Thyroid gland (tissue), 4 donors: ENCODE results near the gene CA6. TPM values are rescaled to one million over a fixed set of nuclear protein-coding genes. Genes with fewer than 3 reads are reported as not detected.
A peak's percentile ranks its signal among the peaks of the same experiment; 100 is the strongest.
"Not testable (repeated sequence)": the region's sequence is repeated elsewhere in the genome, so short reads cannot be mapped to it uniquely, and the experiment has no call there.

ENCODE experiments used
- DNase-seq, 2 donors: peaks; one replicate each; pipeline ENCODE4 v3.0.0-alpha.2; 2019
- H3K27ac ChIP-seq, 3 donors: fragments of 200-600 bp; sonication (generic); 1 replicate in 2 of 3; 2 replicates in 1 of 3; pipeline ENCODE4 v1.5.1; 2016 to 2019; ENCODE audit warnings: mild to moderate bottlenecking in 1 of 3, moderate library complexity in 1 of 3
- H3K27me3 ChIP-seq: fragments of 200-600 bp; sonication (generic); one replicate; pipeline ENCODE4 v1.5.1; 2019
- H3K36me3 ChIP-seq, 2 donors: fragments of 200-600 bp; sonication (generic); one replicate each; pipeline ENCODE4 v1.5.1; 2016 to 2019
- H3K4me1 ChIP-seq, 2 donors: fragments of 200-600 bp; sonication (generic); one replicate each; pipeline ENCODE4 v1.5.1; 2017 to 2019
- H3K4me3 ChIP-seq, 3 donors: fragments of 200-600 bp; sonication (generic); replicated peaks in 1 of 3; 1 replicate in 2 of 3; 2 replicates in 1 of 3; pipeline ENCODE4 v1.5.1; 2016; ENCODE audit warnings: mild to moderate bottlenecking in 1 of 3
- H3K9me3 ChIP-seq: fragments of 200-600 bp; sonication (generic); one replicate; pipeline ENCODE4 v1.5.1; 2017
- POLR2A ChIP-seq, 2 donors: fragments of 450-650 bp; IDR thresholded peaks; one replicate each; pipeline ENCODE4 v1.6.1; 2017; ENCODE audit warnings: antibody characterized with exemption in 2 of 2, mild to moderate bottlenecking in 2 of 2, moderate library complexity in 1 of 2
- WGBS, 2 donors: methylation state at CpG; one replicate each; pipeline ENCODE4 v1.1.5; 2017; 5-methylcytosine and 5-hydroxymethylcytosine counted together
- intact Hi-C: fragments of 100-400 bp; cut with DNase I; formaldehyde crosslinking; loops from one replicate; pipeline ENCODE4 v1.15.1; 2023
- total RNA-seq, 4 donors: library from RNA; depleted of rRNA; stranded (reverse); fragments of >200 nt; gene quantifications; one replicate each; pipeline ENCODE4 v1.2.3, GENCODE V29; 2016
- TF ChIP-seq, protein P1 (sequence below), 6 experiments: fragments of 200-600 bp in 3 of 6; fragments of 450-650 bp in 3 of 6; sonication (generic) in 3 of 6; IDR thresholded peaks; one replicate each; pipeline ENCODE4 v1.5.1; 2016 to 2019; ENCODE audit warnings: antibody characterized with exemption in 6 of 6, mild to moderate bottlenecking in 2 of 6, inconsistent platforms in 1 of 6, moderate library complexity in 1 of 6

Gene CA6
- total RNA-seq, 4 donors from 2014 or later = not detected

DNA sequence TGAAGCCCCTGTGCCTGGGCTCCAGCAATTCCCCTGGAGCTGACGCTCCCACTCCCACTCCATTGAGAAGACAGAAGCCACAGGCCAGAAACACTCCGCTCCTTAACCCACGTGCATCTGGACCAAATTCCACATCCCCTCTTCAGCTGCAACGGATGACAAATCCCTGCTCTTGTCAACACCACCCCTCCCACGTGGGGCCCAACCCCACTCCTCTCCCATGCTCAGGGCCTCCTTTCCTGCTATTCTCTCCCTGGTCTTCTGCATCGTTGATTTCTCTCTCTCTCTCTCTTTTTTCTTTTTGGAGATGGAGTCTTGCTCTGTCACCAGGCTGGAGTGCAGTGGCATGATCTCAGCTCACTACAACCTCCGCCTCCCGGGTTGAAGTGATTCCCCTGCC, 18.3 kb downstream of the CA6 start:
- peaks cover 19 to 23% of the 10 kb centered on the region in 2 donors for H3K4me1 ChIP-seq
- intact Hi-C loops = no loop called here
- H3K27me3 ChIP-seq = no peaks in the 10 kb centered on the region
- TF ChIP-seq, protein P1, sequence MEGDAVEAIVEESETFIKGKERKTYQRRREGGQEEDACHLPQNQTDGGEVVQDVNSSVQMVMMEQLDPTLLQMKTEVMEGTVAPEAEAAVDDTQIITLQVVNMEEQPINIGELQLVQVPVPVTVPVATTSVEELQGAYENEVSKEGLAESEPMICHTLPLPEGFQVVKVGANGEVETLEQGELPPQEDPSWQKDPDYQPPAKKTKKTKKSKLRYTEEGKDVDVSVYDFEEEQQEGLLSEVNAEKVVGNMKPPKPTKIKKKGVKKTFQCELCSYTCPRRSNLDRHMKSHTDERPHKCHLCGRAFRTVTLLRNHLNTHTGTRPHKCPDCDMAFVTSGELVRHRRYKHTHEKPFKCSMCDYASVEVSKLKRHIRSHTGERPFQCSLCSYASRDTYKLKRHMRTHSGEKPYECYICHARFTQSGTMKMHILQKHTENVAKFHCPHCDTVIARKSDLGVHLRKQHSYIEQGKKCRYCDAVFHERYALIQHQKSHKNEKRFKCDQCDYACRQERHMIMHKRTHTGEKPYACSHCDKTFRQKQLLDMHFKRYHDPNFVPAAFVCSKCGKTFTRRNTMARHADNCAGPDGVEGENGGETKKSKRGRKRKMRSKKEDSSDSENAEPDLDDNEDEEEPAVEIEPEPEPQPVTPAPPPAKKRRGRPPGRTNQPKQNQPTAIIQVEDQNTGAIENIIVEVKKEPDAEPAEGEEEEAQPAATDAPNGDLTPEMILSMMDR (IDR thresholded peaks at IDR 0.05) = no peak
- TF ChIP-seq POLR2A (IDR thresholded peaks at IDR 0.05) = no peak
- no peaks in the 10 kb centered on the region for H3K9me3 ChIP-seq
- 26 to 35% methylated on average over 8 of the region's 8 CpGs for WGBS, 2 donors
- no peak overlapping the region for H3K4me3 ChIP-seq
- peak; percentile 85 to 92 for DNase-seq
- peak overlapping the region; percentile 31 to 86 (median 82) for H3K27ac ChIP-seq
- H3K36me3 ChIP-seq = no peaks in the 10 kb centered on the region

DNA sequence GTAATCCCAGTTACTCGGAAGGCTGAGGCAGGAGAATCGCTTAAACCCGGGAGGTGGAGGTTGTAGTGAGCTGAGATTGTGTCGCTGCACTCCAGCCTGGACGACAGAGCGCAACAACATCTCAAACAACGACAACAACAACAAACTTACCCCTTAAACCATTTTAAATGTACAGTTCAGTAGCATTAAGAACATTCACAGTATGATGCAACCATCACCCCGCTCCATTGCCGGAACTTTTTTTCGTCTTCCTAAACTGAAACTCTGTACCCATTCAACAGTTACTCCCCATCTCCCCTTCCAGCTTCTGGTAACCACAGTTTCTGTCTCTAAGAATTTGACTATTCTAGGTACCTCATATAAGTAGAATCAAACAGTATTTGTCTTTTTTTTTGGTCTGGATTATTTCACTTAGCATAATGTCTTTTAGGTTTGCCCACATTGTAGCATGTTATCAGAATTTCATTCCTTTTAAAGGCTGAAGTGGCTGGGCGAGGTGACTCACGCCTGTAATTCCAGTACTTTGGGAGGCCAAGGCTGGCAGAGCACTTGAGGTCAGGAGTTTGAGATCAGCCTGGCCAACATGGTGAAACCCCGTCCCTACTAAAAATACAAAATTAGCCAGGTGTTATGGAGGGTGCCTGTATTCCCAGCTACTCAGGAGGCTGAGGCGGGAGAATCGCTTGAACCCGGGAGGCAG, 19.6 kb downstream of the CA6 start:
- Histone ChIP-seq H3K36me3 (no peaks in the 10 kb centered on the region), H3K9me3 (no peaks in the 10 kb centered on the region), H3K4me3 (no peak overlapping the region), H3K27ac (no peak overlapping the region), H3K4me1 (peaks cover 19 to 23% of the 10 kb centered on the region in 2 donors), H3K27me3 (no peaks in the 10 kb centered on the region)
- DNase-seq = no peak
- intact Hi-C loops = no loop called here
- TF ChIP-seq, protein P1 (IDR thresholded peaks at IDR 0.05) = no peak
- TF ChIP-seq POLR2A (IDR thresholded peaks at IDR 0.05) = no peak
- WGBS, 2 donors = 94% methylated on average over 16 of the region's 16 CpGs

DNA sequence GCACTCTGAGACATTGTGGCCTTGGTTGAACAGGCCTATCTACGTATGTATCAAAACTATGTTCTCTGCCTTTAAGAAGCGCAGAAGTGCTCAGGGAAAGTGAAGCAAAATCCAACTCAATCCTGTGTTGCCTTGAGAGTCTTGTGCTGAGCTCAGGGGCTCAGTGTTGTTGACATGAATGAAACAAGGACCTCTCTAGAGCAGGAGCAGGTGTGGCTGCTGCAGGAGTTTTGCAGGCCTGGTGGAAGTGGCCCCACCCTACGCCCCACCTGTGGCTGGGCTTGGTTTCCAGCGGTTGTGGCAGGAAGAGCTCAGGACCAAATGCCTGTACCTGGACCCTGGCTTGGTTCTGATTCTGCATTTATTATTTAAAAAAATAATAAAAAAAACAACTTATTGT, 20.9 kb downstream of the CA6 start:
- peaks cover 19 to 23% of the 10 kb centered on the region in 2 donors for H3K4me1 ChIP-seq
- no peak for TF ChIP-seq POLR2A (IDR thresholded peaks at IDR 0.05)
- TF ChIP-seq, protein P1 (IDR thresholded peaks at IDR 0.05) = no peak
- intact Hi-C loops = no loop called here
- no peaks in the 10 kb centered on the region for H3K9me3 ChIP-seq
- H3K27ac ChIP-seq = no peak overlapping the region
- H3K4me3 ChIP-seq = no peak overlapping the region
- H3K27me3 ChIP-seq = no peaks in the 10 kb centered on the region
- H3K36me3 ChIP-seq = no peaks in the 10 kb centered on the region
- WGBS, 2 donors = 82 to 90% methylated on average over 4 of the region's 4 CpGs
- DNase-seq = no peak

GRCh38 chr1:8968902-8969301, 23.2 kb downstream of the CA6 start:
- DNase-seq, H3K9me3 ChIP-seq, H3K27me3 ChIP-seq, H3K36me3 ChIP-seq, intact Hi-C loops, H3K27ac ChIP-seq, H3K4me3 ChIP-seq, H3K4me1 ChIP-seq: not testable (repeated sequence)
- 90 to 91% methylated on average over 9 of the region's 9 CpGs for WGBS, 2 donors

DNA sequence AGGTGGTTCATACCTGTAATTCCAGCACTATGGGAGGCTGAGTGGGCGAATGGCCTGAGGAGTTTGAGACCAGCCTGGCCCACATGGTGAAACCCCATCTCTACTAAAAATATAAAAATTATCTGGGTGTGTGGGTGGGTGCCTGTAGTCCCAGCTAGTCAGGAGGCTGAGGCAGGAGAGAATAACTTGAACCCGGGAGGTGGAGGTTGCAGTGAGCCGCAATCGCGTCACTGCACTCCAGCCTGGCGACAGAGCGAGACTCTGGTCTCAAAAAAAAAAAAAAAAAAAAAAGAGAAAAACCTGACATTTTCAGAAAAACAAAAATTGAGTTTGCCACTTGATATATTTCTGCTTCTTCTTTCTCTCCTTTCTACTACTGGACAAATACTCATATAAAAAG, 24.3 kb downstream of the CA6 start:
- no peak for DNase-seq
- Histone ChIP-seq H3K4me1 (no peaks in the 10 kb centered on the region), H3K4me3 (no peak overlapping the region), H3K27ac (no peak overlapping the region), H3K27me3 (no peaks in the 10 kb centered on the region), H3K9me3 (no peaks in the 10 kb centered on the region), H3K36me3 (no peaks in the 10 kb centered on the region)
- intact Hi-C loops = no loop called here
- TF ChIP-seq POLR2A (IDR thresholded peaks at IDR 0.05) = no peak
- TF ChIP-seq, protein P1 (IDR thresholded peaks at IDR 0.05) = no peak
- WGBS, 2 donors = 96 to 98% methylated on average over 7 of the region's 7 CpGs
